ENCODE results near the gene ANKRD42.
"Not testable (repeated sequence)": the region's sequence is repeated elsewhere in the genome, so short reads cannot be mapped to it uniquely, and the experiment has no call there.

ANKRD42 gene

DNA sequence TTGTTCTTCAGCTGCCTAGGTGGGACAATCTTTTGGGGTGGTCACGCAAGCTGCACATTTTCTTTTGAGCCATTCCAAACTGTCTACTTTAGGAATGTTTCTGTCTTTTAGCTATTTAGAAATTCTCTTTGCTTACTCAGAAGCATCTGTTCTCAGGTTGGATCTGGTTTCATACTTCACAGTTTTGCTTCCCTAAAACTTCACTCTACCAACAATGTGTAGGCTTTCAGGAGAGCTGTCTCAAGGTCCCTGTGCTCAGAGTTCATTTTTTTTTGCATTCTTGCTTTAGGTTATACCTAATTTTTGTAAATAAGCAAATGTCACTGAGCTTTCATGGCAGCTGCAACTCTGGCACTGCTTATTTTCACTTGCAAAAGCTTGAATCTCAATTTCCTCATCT lies 55.9 kb downstream of the ANKRD42 start:
- no peak for DNase-seq

DNA sequence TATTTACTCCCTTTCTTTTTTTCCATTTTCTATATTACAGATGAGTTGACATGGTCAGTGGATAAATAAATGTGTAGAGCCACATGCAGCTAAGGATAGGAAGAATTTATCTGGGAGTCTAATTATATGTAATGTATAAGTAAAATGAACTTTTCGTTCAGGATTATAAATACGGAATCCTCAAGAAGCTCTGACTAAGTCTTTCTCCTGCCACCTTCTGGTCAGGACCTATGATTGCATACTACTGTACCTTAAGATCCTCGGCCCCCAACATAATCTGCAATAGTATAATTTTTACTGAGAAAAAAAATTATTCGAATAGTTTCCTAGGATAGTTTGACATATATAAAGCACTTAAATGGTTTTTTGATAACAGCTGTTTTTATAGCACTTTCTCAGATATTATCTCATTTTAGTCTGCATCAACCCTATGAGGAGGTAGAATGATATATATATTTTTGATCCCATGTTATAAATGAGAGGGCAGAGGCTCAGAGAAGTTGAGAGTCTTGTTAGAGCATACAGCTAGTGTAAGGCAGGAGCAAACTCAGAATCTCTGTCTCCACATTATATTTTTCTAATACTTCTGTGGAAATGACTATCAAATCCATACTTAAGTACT lies 56.6 kb downstream of the ANKRD42 start:
- peak in 2 of 5 experiments; percentile 9 to 55 for DNase-seq

DNA sequence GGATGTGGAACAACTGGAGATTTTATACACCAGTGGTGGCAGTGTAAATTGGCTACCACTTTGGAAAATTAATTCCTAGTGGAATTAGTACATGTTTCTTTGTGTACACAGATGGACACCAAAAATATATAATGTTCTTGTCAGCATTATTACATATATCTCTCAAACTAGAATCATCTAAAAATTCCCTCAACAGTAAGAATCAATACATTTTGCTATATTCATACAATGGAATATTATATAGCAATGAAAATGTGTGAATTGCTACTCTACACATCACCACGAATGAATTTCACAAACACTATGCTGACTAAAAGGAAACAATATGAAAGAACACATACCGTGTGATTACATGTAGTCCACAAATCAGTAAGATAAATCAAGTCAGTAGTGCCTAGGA lies 58.8 kb downstream of the ANKRD42 start:
- no peak for DNase-seq

GRCh38 chr11:83252941-83253340 lies 59.4 kb downstream of the ANKRD42 start:
- DNase-seq = no peak

DNA sequence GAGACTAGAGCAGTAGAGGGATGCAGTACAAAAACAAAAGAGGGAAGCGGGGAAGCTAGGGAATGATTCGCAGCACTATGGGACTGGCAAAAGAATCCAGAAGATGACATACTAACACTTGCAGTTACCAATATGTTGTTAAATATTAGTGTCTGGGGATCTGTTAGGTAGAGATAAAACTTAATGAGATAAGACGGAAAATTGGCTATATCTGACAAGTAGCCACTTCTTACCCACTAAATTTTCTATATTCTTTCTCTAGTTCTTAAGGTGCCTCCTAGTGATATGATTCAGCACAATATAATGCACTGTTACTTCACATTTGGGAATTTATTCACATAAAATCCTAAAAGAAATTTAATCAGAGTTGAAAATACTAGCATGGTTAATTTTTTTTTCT lies 61.9 kb downstream of the ANKRD42 start:
- no peak for DNase-seq

DNA sequence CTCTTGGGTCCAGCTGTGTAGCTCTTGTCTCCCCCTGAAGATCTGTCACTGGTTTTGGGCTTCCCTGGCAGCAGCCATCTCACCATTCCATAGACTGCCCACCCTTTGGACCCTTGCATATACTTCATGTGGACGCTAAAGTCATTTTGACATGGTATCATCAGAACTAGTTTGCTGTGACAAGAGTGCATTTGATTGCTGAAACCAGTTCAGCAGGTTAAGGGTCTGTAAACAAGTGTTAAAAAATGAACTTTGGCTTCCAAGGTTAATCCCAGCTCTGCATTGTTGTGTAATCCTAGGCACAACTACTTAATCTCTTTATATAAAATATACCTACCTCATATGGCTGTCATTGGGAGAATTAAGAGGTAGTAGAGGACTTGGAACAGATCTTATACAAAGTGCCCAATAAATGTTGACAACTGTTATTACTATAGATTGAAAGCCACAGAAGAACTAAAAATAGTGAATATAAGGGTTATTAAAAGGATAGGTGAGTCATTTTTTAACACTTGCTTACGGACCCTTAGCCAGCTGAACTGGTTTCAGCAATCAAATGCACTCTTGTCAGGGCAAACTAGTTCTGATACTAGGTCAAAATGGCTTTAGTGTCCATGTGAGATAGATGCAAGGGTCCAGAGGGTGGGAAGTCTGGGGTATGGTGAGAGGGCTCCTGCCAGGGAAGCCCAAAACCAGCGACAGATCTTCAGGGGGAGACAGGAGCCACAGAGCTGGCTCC lies 63.3 kb downstream of the ANKRD42 start:
- no peak for DNase-seq

- DNase-seq = no peak
Observed at GRCh38 chr11:83257761-83258168, 64.3 kb downstream of the ANKRD42 start.

DNA sequence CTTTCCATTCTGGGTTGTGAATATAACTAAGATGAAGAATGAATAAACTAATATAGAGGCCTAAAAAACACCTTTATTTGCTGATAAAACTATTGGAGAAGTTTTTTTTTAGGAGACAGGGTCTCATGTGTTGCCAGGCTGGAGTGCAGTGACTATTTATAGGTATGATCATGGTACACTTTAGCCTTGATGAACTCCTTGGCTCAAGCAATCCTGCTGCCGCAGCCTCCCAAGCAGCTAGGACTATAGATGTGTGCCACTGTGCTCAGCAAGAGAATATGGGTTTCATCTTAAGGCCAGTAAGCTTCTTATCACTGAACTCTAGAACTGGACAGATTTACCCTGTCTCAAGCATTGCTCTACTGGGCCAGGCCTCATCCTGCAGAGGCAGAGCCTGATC lies 66.0 kb downstream of the ANKRD42 start:
- no peak for DNase-seq

DNA sequence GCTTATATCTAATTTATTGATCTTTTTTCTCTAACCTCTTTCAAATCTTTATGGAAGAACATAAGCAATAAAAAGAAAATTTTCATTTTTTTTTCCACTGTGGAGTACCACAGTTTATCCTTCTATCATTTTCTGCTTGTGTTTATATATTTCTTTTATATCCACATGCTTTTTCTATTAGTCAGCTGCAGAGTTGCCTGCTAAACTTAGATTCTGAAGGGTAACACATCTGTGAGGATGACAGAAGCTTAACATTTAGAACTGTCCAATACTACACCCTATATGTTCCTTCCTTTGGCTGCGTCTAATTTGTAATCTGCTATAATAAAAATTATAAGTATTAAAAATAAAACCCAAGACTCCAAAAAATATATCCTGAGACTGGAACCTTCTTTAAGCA lies 71.8 kb downstream of the ANKRD42 start:
- DNase-seq = no peak

DNA sequence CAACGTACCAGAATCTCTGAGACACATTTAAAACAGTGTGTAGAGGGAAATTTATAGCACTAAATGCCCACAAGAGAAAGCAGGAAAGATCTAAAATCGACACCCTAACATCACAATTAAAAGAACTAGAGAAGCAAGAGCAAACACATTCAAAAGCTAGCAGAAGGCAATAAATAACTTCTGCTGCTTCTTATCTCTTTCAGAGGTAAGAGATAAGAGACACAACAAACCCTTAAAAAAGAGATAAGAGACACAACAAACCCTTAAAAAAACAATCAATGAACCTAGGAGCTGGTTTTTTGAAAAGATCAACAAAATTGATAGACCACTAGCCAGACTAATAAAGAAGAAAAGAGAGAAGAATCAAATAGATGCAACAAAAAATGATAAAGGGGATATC lies 75.6 kb downstream of the ANKRD42 start:
- DNase-seq = not testable (repeated sequence)

- not testable (repeated sequence) for DNase-seq
Observed at GRCh38 chr11:83271734-83272133, 78.2 kb downstream of the ANKRD42 start.

GRCh38 chr11:83272627-83273026 lies 79.1 kb downstream of the ANKRD42 start:
- DNase-seq = no peak

GRCh38 chr11:83275888-83276641 lies 82.6 kb downstream of the ANKRD42 start:
- DNase-seq = no peak

DNA sequence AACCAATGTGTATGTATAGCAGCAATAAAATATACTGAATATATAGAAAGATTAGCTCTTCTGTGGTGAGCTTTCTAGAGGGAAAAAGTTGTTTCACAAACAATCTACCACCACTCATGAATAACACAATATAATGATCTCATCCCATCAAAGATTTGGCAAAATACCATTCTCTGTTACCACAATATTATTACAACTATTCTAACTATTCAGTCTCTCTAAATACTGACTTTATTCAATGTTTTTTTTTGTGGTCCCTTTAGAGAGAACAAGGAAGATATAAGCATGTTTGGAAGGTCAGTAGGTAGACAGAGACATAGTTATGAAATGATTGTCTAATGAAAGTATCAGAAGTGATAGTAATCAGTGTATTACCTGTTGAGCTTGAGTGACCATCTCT lies 84.8 kb downstream of the ANKRD42 start:
- no peak for DNase-seq

- DNase-seq = no peak
Observed at GRCh38 chr11:83280256-83280655, 86.7 kb downstream of the ANKRD42 start.

GRCh38 chr11:83282084-83282716 lies 88.7 kb downstream of the ANKRD42 start:
- DNase-seq = no peak

DNA sequence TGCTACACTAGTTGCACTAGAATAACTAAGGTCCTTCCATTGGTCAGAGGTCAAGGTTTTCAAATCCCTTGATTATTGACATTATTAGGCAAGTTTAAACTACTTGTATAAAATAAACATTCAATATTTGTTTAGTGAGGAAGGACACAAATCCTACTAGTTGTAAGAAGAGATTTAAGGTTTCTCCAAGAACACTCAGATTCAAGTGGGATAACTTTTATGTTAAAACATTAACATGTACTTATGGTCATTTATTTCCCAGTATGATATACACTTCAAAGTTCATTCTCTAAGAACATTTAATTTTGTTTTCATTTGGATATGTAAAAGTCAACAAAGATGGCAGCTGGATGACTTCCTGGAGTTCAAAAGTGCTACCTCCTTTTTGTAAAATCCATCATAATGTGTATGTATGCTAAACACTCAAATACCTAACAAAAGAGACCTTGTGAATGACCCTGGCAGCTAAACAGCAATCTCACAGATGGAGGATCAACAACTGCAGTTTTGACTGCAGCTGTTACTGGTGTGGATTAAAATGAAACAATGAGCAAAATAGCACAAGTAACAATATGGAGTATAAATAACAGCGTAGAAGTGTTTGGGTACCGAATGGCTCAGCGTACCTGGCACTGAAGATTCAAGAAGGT lies 91.1 kb downstream of the ANKRD42 start:
- peak in 1 of 5 experiments; percentile 7 for DNase-seq

GRCh38 chr11:83285151-83285770 lies 91.7 kb downstream of the ANKRD42 start:
- DNase-seq = no peak

DNA sequence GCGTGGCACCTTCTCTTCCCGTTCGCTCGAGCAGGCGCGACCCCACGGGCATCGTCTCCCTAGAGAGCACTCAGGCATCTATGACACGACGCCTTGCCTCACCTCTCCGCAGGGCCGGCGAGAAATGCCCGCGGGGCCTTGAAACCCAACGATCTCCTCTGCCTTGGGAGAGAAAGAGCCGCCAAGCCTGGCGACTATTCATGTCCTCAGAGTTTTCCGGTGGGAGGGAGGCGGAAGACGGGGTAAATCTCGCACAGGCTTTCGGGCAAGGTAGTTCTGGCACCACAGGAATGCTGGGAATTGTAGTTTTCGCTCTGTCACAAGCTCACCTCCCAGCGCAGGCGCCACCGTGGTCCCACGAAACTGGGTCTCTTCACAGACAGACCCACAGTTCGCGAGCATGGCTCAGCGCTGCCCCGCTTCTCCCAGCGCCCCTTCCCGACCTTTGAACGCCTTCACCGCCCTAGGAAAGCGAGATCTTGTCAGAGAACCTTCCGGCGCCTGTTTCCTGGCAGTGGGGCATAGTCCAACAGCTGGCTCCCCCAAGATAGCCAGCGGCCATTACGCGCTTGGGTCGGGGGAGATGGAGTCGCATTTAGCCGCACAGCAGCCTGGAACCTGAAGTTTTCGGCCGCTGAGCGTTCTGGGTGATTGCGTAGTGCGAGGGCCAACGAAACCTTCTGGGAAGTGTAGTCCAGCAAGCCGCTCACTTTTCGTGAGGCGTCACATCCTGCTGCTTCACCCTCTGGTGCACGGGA lies 92.4 kb downstream of the ANKRD42 start, which contains the start of gene CCDC90B:
TSS of gene CCDC90B (minus strand) at position 597 of the 758 bp plus-strand sequence. CDS start at position 202, 395 bp downstream.
- peak; percentile 73 to 99 (median 91) for DNase-seq

GRCh38 chr11:83287631-83288030 lies 94.1 kb downstream of the ANKRD42 start:
- DNase-seq = no peak

Data from T-helper 2 cell (primary cell).